Measurements from ENCODE around the gene STXBP5L.
A peak's percentile ranks its signal among the peaks of the same experiment; 100 is the strongest.

GRCh38 chr3:121431726-121432517, 523.9 kb downstream of the STXBP5L start:
- TF ChIP-seq CTCF (IDR thresholded peaks at IDR 0.05; ENCODE audit: low read depth, low read length, missing input control) (no peak), RAD21 (IDR thresholded peaks at IDR 0.05) (peak in 1 of 2 donors; percentile 10), YY1 (IDR thresholded peaks at IDR 0.05) (no peak), TAF1 (conservative IDR thresholded peaks at IDR 0.05) (no peak), JUND (IDR thresholded peaks at IDR 0.05) (peak in 1 of 2 donors; percentile 18), MAX (IDR thresholded peaks at IDR 0.05) (no peak), EGR1 (IDR thresholded peaks at IDR 0.05; ENCODE audit: low read depth in 2 of 2) (no peak), RXRA (IDR thresholded peaks at IDR 0.05) (peak in 1 of 2 donors; percentile 28), FOXA1 (IDR thresholded peaks at IDR 0.05) (no peak), ZBTB33 (IDR thresholded peaks at IDR 0.05) (no peak)
- TF ChIP-seq, protein P1, sequence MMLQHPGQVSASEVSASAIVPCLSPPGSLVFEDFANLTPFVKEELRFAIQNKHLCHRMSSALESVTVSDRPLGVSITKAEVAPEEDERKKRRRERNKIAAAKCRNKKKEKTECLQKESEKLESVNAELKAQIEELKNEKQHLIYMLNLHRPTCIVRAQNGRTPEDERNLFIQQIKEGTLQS (IDR thresholded peaks at IDR 0.05) = no peak

All from liver (tissue), 3 donors.